PC-9 (cell line): ENCODE results near the gene MAN1A2. TPM values are rescaled to one million over a fixed set of nuclear protein-coding genes. Genes with fewer than 3 reads are reported as not detected.

Experiments used
- BruUV-seq: library from RNA; stranded (reverse); fragments of 400-500 nt; replicated peaks from 2 replicates; lab custom pipeline; 2021; lab: Mats Ljungman, UMichigan
- CTCF ChIA-PET: fragments of 300-600 bp; sonication (Branson Sonifier 250); formaldehyde crosslinking; loops from one replicate; lab custom pipeline; 2022; ENCODE audit warnings: antibody characterized with exemption; lab: Charles Lee
- POLR2A ChIA-PET: fragments of 300-600 bp; sonication (Branson Sonifier 250); formaldehyde crosslinking; loops from one replicate; lab custom pipeline; 2022; ENCODE audit warnings: antibody characterized with exemption; ENCODE audit not compliant: unreplicated experiment; lab: Charles Lee
- DNase-seq, 2 experiments: peaks; one replicate each; pipeline versions ENCODE4 v3.0.0 to v3.0.0-alpha.2; 2015 to 2022; ENCODE audit warnings: mixed read lengths in 1 of 2
- H2AFZ ChIP-seq: fragments of 200-600 bp; sonication (generic); 2 replicates; pipeline ENCODE4 v1.8.1; 2017; ENCODE audit warnings: antibody characterized with exemption
- H3F3A ChIP-seq: fragments of 200-600 bp; sonication (generic); 2 replicates; pipeline ENCODE4 v1.8.1; 2017; ENCODE audit warnings: antibody characterized with exemption, mild to moderate bottlenecking, low read depth; ENCODE audit not compliant: insufficient read depth
- H3K27ac ChIP-seq: fragments of 200-600 bp; sonication (generic); 2 replicates; pipeline ENCODE4 v1.6.1; 2016; ENCODE audit warnings: mixed run types
- H3K27me3 ChIP-seq: fragments of 200-600 bp; sonication (generic); 2 replicates; pipeline ENCODE4 v1.6.1; 2016; ENCODE audit warnings: low read depth, mixed run types; ENCODE audit not compliant: insufficient read depth
- H3K36me3 ChIP-seq: fragments of 200-600 bp; sonication (generic); 2 replicates; pipeline ENCODE4 v1.6.1; 2016; ENCODE audit warnings: low read depth, mixed run types
- H3K4me1 ChIP-seq: fragments of 200-600 bp; sonication (generic); replicated peaks from 2 replicates; pipeline ENCODE4 v1.6.1; 2016; ENCODE audit warnings: mixed run types; ENCODE audit not compliant: insufficient read depth
- H3K4me2 ChIP-seq: fragments of 200-600 bp; sonication (generic); 2 replicates; pipeline ENCODE4 v1.6.1; 2017; ENCODE audit warnings: mixed run types
- H3K4me3 ChIP-seq: fragments of 200-600 bp; sonication (generic); 2 replicates; pipeline ENCODE4 v1.6.1; 2016; ENCODE audit warnings: mixed run types
- H3K79me2 ChIP-seq: fragments of 200-600 bp; sonication (generic); 2 replicates; pipeline ENCODE4 v1.6.1; 2017; ENCODE audit warnings: low read depth, mixed run types
- H3K9me2 ChIP-seq: fragments of 200-600 bp; sonication (generic); 2 replicates; pipeline ENCODE4 v1.8.1; 2017; ENCODE audit warnings: mild to moderate bottlenecking; ENCODE audit not compliant: insufficient read depth
- H3K9me3 ChIP-seq: fragments of 200-600 bp; sonication (generic); 2 replicates; pipeline ENCODE4 v1.8.1; 2016; ENCODE audit warnings: low read depth; ENCODE audit not compliant: insufficient read depth
- H4K20me1 ChIP-seq: fragments of 200-600 bp; sonication (generic); 2 replicates; pipeline ENCODE4 v1.8.1; 2017; ENCODE audit not compliant: insufficient read depth
- CTCF ChIP-seq: fragments of 200-600 bp; sonication (generic); conservative IDR thresholded peaks from 2 replicates; pipeline ENCODE4 v1.6.1; 2017; ENCODE audit warnings: mixed run types, antibody characterized with exemption, mild to moderate bottlenecking, moderate library complexity
- EZH2 ChIP-seq: fragments of 200-600 bp; sonication (generic); IDR thresholded peaks from 2 replicates; pipeline ENCODE4 v1.8.0; 2017; ENCODE audit warnings: antibody characterized with exemption, low read depth
- intact Hi-C: fragments of 100-400 bp; cut with micrococcal nuclease; formaldehyde crosslinking; loops from one replicate; pipeline ENCODE4 v1.10.0; 2022; ENCODE audit not compliant: unreplicated experiment
- total RNA-seq: library from RNA; stranded (reverse); gene quantifications from 2 replicates; pipeline ENCODE4 v1.2.3, GENCODE V29; 2021

MAN1A2 gene
- total RNA-seq, 1 experiment from 2014 or later = 50.3 TPM

GRCh38 chr1:117565076-117565556, 197.9 kb downstream of the MAN1A2 start:
- CTCF ChIA-PET = no interaction called here
- no peak overlapping the region for H2AFZ ChIP-seq
- no peaks in the 10 kb centered on the region for H3K27me3 ChIP-seq
- no peaks in the 10 kb centered on the region for H4K20me1 ChIP-seq
- H3K4me2 ChIP-seq = peak overlapping the region; percentile 25
- H3K27ac ChIP-seq = no peak overlapping the region
- H3F3A ChIP-seq = peaks cover 8% of the 10 kb centered on the region
- BruUV-seq = no TSS peak
- H3K4me1 ChIP-seq = peaks cover 16% of the 10 kb centered on the region
- intact Hi-C loops = no loop called here
- no peaks in the 10 kb centered on the region for H3K36me3 ChIP-seq
- TF ChIP-seq EZH2 = no peak
- TF ChIP-seq CTCF = no peak
- no peaks in the 10 kb centered on the region for H3K79me2 ChIP-seq
- H3K9me2 ChIP-seq = no peaks in the 10 kb centered on the region
- POLR2A ChIA-PET = interaction anchor here (0.6 kb wide), 1 partner anchor 24 kb away, joined by 3 read pairs; no protein-coding TSS in a partner anchor
- peak in 1 of 2 experiments; percentile 43 for DNase-seq
- H3K4me3 ChIP-seq = no peak overlapping the region
- no peaks in the 10 kb centered on the region; the same call in 1 of the 2 replicates for H3K9me3 ChIP-seq

DNA sequence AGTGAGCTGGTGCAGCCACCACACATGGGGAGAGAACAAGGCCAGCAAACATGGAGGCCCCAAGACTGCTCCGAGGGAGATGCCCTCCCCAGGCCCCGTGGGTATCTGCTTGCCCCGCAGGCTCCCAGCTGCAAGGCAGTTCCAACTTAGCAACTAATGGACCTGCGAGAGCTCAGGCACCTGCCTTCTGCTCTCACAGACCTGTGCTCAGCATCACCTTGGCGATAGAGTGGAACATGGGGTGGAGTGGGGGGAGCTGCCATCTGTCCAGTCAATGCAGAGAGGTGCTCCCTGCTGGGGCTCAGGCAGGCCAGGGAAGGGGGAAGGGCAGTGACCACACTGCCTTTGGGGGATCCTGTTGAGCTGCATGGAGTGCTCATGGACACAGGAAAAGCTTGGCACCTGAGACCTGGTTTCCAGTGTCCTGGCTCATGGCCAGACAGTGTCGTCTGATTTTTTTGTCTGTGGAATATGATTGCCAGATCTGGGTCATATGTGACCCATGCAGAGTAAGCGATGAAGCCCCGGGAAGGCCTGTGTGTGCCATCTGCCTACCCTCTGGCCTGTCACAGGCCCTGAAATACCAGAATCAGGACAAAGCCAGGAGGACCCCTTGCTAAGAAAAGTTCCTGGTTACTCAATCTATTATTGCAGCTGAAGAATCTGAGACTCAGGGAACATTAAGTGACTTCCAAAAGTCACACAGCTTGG, 198.7 kb downstream of the MAN1A2 start:
- Histone ChIP-seq H3K27ac (no peak overlapping the region), H2AFZ (no peak overlapping the region), H3K9me3 (no peaks in the 10 kb centered on the region), H3K4me1 (peaks cover 24% of the 10 kb centered on the region), H3F3A (peaks cover 15% of the 10 kb centered on the region), H3K9me2 (no peaks in the 10 kb centered on the region), H3K27me3 (no peaks in the 10 kb centered on the region), H3K36me3 (no peaks in the 10 kb centered on the region), H3K79me2 (no peaks in the 10 kb centered on the region), H4K20me1 (no peaks in the 10 kb centered on the region), H3K4me3 (no peak overlapping the region), H3K4me2 (no peak overlapping the region)
- ChIA-PET CTCF (no interaction called here), POLR2A (interaction anchor here (0.6 kb wide), 1 partner anchor 25 kb away, joined by 3 read pairs; no protein-coding TSS in a partner anchor)
- no peak for TF ChIP-seq EZH2
- TF ChIP-seq CTCF = no peak
- intact Hi-C loops = no loop called here
- no TSS peak for BruUV-seq
- DNase-seq = no peak

- H3K9me3 ChIP-seq = no peaks in the 10 kb centered on the region
- POLR2A ChIA-PET = interaction anchor here (0.5 kb wide), 1 partner anchor 61 kb away, joined by 5 read pairs; no protein-coding TSS in a partner anchor
- H3K4me1 ChIP-seq = peaks cover 28% of the 10 kb centered on the region
- no peaks in the 10 kb centered on the region for H3K36me3 ChIP-seq
- BruUV-seq = no TSS peak
- CTCF ChIA-PET = interaction anchor here (0.6 kb wide), 1 partner anchor 162 kb away, joined by 4 read pairs; no protein-coding TSS in a partner anchor
- no peak overlapping the region for H3K4me3 ChIP-seq
- no peaks in the 10 kb centered on the region for H4K20me1 ChIP-seq
- H3K79me2 ChIP-seq = no peaks in the 10 kb centered on the region
- TF ChIP-seq CTCF (no peak), EZH2 (no peak)
- H3K9me2 ChIP-seq = no peaks in the 10 kb centered on the region
- intact Hi-C loops = no loop called here
- H3K27ac ChIP-seq = no peak overlapping the region
- H3K27me3 ChIP-seq = no peaks in the 10 kb centered on the region
- no peak for DNase-seq
- H3K4me2 ChIP-seq = no peak overlapping the region
- H3F3A ChIP-seq = peaks cover 20% of the 10 kb centered on the region
- H2AFZ ChIP-seq = no peak overlapping the region
These were observed 199.3 kb downstream of the MAN1A2 start for GRCh38 chr1:117566556-117566955.
